Measurements from ENCODE around the gene CNOT8.

Gene CNOT8

DNA sequence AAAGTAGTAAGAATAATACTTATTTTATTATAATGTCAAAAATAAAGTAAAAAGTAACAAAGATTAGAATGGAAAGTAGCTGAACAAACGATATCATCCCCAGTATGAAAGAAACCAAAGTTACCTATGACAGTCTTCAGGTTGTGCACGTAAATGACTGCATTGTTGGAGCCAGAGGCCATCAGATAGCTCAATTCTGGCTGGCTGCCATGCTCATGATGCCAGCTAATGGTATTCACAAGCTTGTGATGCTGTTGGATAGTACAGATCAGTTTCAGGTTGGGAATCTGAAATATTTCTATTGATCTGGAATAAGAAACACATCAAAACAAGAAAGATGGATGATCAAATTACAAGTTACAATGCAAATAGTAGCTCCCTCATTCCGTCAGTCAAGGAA is 58.4 kb downstream of the CNOT8 start:
- DNase-seq (ENCODE audit: low read depth in 3 of 3, low spot score in 1 of 3): no peak

- no peak for DNase-seq (ENCODE audit: low read depth in 3 of 3, low spot score in 1 of 3)
These were observed 59.3 kb downstream of the CNOT8 start for GRCh38 chr5:154917757-154918156.

GRCh38 chr5:154923441-154924430 is 65.3 kb downstream of the CNOT8 start:
- no peak for DNase-seq (ENCODE audit: low read depth in 3 of 3, low spot score in 1 of 3)
